SK-N-SH (cell line): ENCODE measurements around the gene PICK1. TPM values are rescaled to one million over a fixed set of nuclear protein-coding genes. Genes with fewer than 3 reads are reported as not detected.

Source experiments
- CTCF ChIA-PET: fragments of 300-600, 350-600 bp; formaldehyde crosslinking; extraction: SDS; loops from one replicate; lab custom pipeline; 2021; lab: Yijun Ruan, JAX
- POLR2A ChIA-PET: fragments of 350-600 bp; sonication (Branson Sonifier 250); formaldehyde crosslinking; extraction: SDS; loops from one replicate; lab custom pipeline; 2020; ENCODE audit warnings: antibody characterized with exemption, inconsistent platforms; lab: Yijun Ruan, JAX
- DNase-seq: peaks from one replicate; pipeline ENCODE4 v3.0.0; 2012
- H2AFZ ChIP-seq: fragments of 200-600 bp; sonication (generic); 2 replicates; pipeline ENCODE4 v1.8.1; 2016; ENCODE audit warnings: antibody characterized with exemption, mild to moderate bottlenecking, low read depth
- H3F3A ChIP-seq: fragments of 200-600 bp; sonication (generic); replicated peaks from 2 replicates; pipeline ENCODE3; 2016; ENCODE audit warnings: antibody characterized with exemption, mild to moderate bottlenecking; ENCODE audit not compliant: insufficient read depth
- H3K27ac ChIP-seq, 2 experiments: fragments of 200-500 bp in 1 of 2; fragments of 200-600 bp in 1 of 2; sonication (Bioruptor generic) in 1 of 2; sonication (generic), shearing (Covaris generic) in 1 of 2; 2 replicates each; pipeline versions ENCODE4 v1.5.1 to v1.6.1; 2014 to 2016; ENCODE audit warnings: low read depth in 2 of 2, inconsistent platforms in 1 of 2, low read length in 1 of 2, mild to moderate bottlenecking in 1 of 2, mixed read lengths in 1 of 2
- H3K27me3 ChIP-seq: fragments of 200-600 bp; sonication (generic), shearing (Covaris generic); 2 replicates; pipeline ENCODE4 v1.6.1; 2016; ENCODE audit warnings: mixed run types; ENCODE audit not compliant: insufficient read depth
- H3K36me3 ChIP-seq, 2 experiments: fragments of 200-500 bp in 1 of 2; fragments of 200-600 bp in 1 of 2; sonication (Bioruptor generic) in 1 of 2; sonication (generic) in 1 of 2; replicated peaks in 1 of 2; 2 replicates each; pipeline versions ENCODE3 to v1.5.1; 2014 to 2016; ENCODE audit warnings: low read length in 1 of 2, mild to moderate bottlenecking in 1 of 2; ENCODE audit not compliant: insufficient read depth in 2 of 2, control insufficient read depth in 1 of 2
- H3K4me1 ChIP-seq, 2 experiments: fragments of 200-500 bp in 1 of 2; fragments of 200-600 bp in 1 of 2; sonication (Bioruptor generic) in 1 of 2; sonication (generic), shearing (Covaris generic) in 1 of 2; 2 replicates each; pipeline versions ENCODE4 v1.5.1 to v1.6.1; 2014 to 2016; ENCODE audit warnings: low read depth in 1 of 2, low read length in 1 of 2, mixed run types in 1 of 2; ENCODE audit not compliant: insufficient read depth in 2 of 2, control insufficient read depth in 1 of 2
- H3K4me2 ChIP-seq: fragments of 200-600 bp; sonication (generic), shearing (Covaris generic); 2 replicates; pipeline ENCODE4 v1.6.1; 2017; ENCODE audit warnings: mixed run types
- H3K4me3 ChIP-seq, 2 experiments: fragments of 200-500 bp in 1 of 2; fragments of 200-600 bp in 1 of 2; sonication (Bioruptor generic) in 1 of 2; sonication (generic), shearing (Covaris generic) in 1 of 2; 2 replicates each; pipeline versions ENCODE4 v1.5.1 to v1.8.1; 2014 to 2016; ENCODE audit warnings: low read depth in 2 of 2, inconsistent platforms in 1 of 2, low read length in 1 of 2, mild to moderate bottlenecking in 1 of 2, mixed read lengths in 1 of 2, moderate library complexity in 1 of 2
- H3K79me2 ChIP-seq: fragments of 200-600 bp; sonication (generic); 2 replicates; pipeline ENCODE4 v1.8.1; 2017; ENCODE audit warnings: mild to moderate bottlenecking; ENCODE audit not compliant: insufficient read depth
- H3K9ac ChIP-seq: fragments of 200-600 bp; sonication (generic); 2 replicates; pipeline ENCODE4 v1.6.1; 2017; ENCODE audit warnings: mixed run types
- H3K9me2 ChIP-seq: fragments of 200-600 bp; sonication (generic); 2 replicates; pipeline ENCODE4 v1.6.1; 2017; ENCODE audit warnings: mixed run types
- H3K9me3 ChIP-seq: fragments of 200-600 bp; sonication (generic); 2 replicates; pipeline ENCODE4 v1.6.1; 2017; ENCODE audit warnings: mixed run types, mild to moderate bottlenecking, moderate library complexity
- H4K20me1 ChIP-seq: fragments of 200-600 bp; sonication (generic); 2 replicates; pipeline ENCODE4 v1.6.1; 2017; ENCODE audit warnings: mild to moderate bottlenecking, mixed run types; ENCODE audit not compliant: insufficient read depth
- ELF1 ChIP-seq: IDR thresholded peaks from 2 replicates; pipeline ENCODE4 v1.4.0; 2012
- EP300 ChIP-seq, 2 experiments: IDR thresholded peaks; 2 replicates each; pipeline versions ENCODE4 v1.4.0 to v1.6.1; 2012; ENCODE audit warnings: borderline replicate concordance in 1 of 2, low read depth in 1 of 2, low read length in 1 of 2
- FOSL2 ChIP-seq: IDR thresholded peaks from 2 replicates; pipeline ENCODE4 v1.4.0; 2012; ENCODE audit warnings: low read depth, mild to moderate bottlenecking, moderate library complexity, borderline replicate concordance
- FOXM1 ChIP-seq: IDR thresholded peaks from 2 replicates; pipeline ENCODE4 v1.4.0; 2012; ENCODE audit warnings: low read depth, mild to moderate bottlenecking
- GABPA ChIP-seq: IDR thresholded peaks from 2 replicates; pipeline ENCODE4 v1.4.0; 2012; ENCODE audit warnings: low read depth, mild to moderate bottlenecking
- JUND ChIP-seq: IDR thresholded peaks from 2 replicates; pipeline ENCODE4 v1.4.0; 2012
- MEF2A ChIP-seq: IDR thresholded peaks from 2 replicates; pipeline ENCODE4 v1.4.0; 2012; ENCODE audit warnings: low read depth, borderline replicate concordance
- NFIC ChIP-seq: IDR thresholded peaks from 2 replicates; pipeline ENCODE4 v1.4.0; 2012; ENCODE audit warnings: borderline replicate concordance
- NRF1 ChIP-seq: IDR thresholded peaks from 2 replicates; pipeline ENCODE4 v1.6.1; 2012; ENCODE audit warnings: low read depth, mild to moderate bottlenecking, low read length
- POLR2AphosphoS5 ChIP-seq: IDR thresholded peaks from 2 replicates; pipeline ENCODE4 v1.6.1; 2012; ENCODE audit warnings: low read depth, low read length
- RAD21 ChIP-seq: IDR thresholded peaks from 2 replicates; pipeline ENCODE4 v1.6.1; 2012; ENCODE audit warnings: mild to moderate bottlenecking, low read length
- RFX5 ChIP-seq: IDR thresholded peaks from 2 replicates; pipeline ENCODE4 v1.6.1; 2012; ENCODE audit warnings: mild to moderate bottlenecking, improper control_type of control experiment, low read length
- SIN3A ChIP-seq: IDR thresholded peaks from 2 replicates; pipeline ENCODE4 v1.6.1; 2012; ENCODE audit warnings: low read depth, mild to moderate bottlenecking, low read length, moderate library complexity, borderline replicate concordance
- SMC3 ChIP-seq: IDR thresholded peaks from 2 replicates; pipeline ENCODE4 v1.6.1; 2012; ENCODE audit warnings: low read depth, low read length, improper control_type of control experiment
- TEAD4 ChIP-seq: IDR thresholded peaks from 2 replicates; pipeline ENCODE4 v1.4.0; 2012; ENCODE audit warnings: mild to moderate bottlenecking, borderline replicate concordance; ENCODE audit not compliant: insufficient read depth
- YY1 ChIP-seq: IDR thresholded peaks from 2 replicates; pipeline ENCODE4 v1.4.0; 2012; ENCODE audit warnings: low read depth, mild to moderate bottlenecking
- WGBS: methylation state at CpG from one replicate; pipeline ENCODE4 v1.1.6; 2017; ENCODE audit warnings: low lambda C conversion rate; 5-methylcytosine and 5-hydroxymethylcytosine counted together
- polyA plus RNA-seq, 3 experiments: library from polyadenylated mRNA; depleted of rRNA; stranded (reverse); fragments of >200 nt; gene quantifications; 2 replicates each; pipeline ENCODE4 v1.2.3, GENCODE V29; 2012
- TF ChIP-seq, protein P1 (sequence below): IDR thresholded peaks from 2 replicates; pipeline ENCODE4; 2012
- TF ChIP-seq, protein P2 (sequence below): fragments of 150-350 bp; IDR thresholded peaks from 2 replicates; pipeline ENCODE4 v1.6.1; 2017; ENCODE audit warnings: antibody characterized with exemption, low read length, low read depth, borderline replicate concordance

PICK1 gene
- polyA plus RNA-seq, 1 of the 3 experiments (the other 2 are of a cell fraction), result 36.8 TPM

DNA sequence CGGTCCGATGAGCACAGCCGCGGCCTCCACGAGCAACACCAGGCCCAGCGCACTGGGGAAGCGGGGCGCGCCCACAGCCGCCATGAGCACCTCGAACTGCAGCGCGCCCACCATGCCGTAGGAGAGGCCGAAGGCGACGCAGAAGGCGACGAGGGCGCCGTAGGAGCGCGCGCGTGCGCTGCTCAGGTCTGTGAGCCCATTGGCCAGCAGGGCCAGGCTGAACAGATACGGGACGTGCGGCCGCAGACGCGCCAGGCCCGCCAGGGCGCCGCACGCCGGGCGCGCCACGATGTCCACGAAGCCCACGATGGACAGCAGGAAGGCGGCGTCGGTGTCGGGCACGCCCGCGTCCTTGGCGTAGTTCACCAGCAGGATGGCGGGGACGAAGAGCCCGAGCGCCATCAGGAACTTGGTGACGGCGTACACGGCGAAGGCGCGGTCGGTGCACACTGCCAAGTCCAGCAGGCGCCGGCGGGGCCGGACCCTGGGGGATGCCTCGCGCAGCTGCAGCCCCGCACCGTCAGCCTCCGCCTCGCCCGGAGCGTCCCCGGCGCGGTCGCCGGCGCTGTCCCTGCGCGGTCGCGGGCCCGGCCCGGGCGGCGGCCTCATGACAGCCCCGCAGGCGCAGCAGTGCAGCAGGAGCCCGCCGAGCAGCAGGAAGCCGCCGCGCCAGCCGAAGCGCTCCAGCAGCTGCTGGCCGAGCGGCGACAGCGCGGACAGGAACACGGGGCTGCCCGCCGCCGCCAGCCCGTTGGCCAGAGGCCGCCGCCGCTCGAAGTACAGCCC is 23.8 kb downstream of the PICK1 start:
- Histone ChIP-seq H3K9ac (no peak overlapping the region), H3K4me3 (peak overlapping the region in 1 of 2 experiments; percentile 6; a peak in 1 of 4 replicates), H3K27me3 (no peaks in the 10 kb centered on the region), H3K4me2 (no peak overlapping the region), H3K4me1 (peaks cover 0 to 2% of the 10 kb centered on the region in 2 experiments; a peak in 1 of 4 replicates), H3K9me2 (no peaks in the 10 kb centered on the region), H3K9me3 (no peaks in the 10 kb centered on the region), H3K36me3 (no peaks in the 10 kb centered on the region), H2AFZ (no peak overlapping the region), H3K79me2 (no peaks in the 10 kb centered on the region), H4K20me1 (no peaks in the 10 kb centered on the region), H3K27ac (no peak overlapping the region), H3F3A (no peaks in the 10 kb centered on the region)
- TF ChIP-seq SIN3A, result no peak
- no peak for TF ChIP-seq MEF2A
- TF ChIP-seq POLR2AphosphoS5, result no peak
- no peak for TF ChIP-seq TEAD4
- TF ChIP-seq JUND, result no peak
- no peak for TF ChIP-seq GABPA
- TF ChIP-seq NRF1, result no peak
- no peak for TF ChIP-seq SMC3
- TF ChIP-seq RAD21, result no peak
- CTCF ChIA-PET, result interaction anchor here (0.6 kb wide), 1 partner anchor 274 kb away, joined by 3 read pairs; no protein-coding TSS in a partner anchor
- POLR2A ChIA-PET, result no interaction called here
- 58% methylated on average over 8 of the region's 110 CpGs for WGBS
- DNase-seq, result peak; percentile 76

DNA sequence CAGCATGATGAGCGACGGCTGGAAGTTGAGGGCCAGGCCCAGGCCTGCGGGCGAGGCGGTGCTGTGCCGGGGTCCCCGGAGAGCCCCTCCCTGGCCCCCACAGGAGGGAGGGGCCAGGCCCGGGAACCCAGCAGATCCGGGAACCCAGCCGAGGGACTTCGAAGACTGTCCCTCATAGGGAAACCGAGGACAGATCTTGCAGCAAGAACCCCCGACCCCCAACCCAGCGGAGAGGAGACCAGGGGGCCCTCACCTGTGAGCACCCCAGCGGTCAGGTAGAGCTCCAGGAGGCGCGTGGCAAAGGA is 24.4 kb downstream of the PICK1 start:
- Histone ChIP-seq H3K36me3 (no peaks in the 10 kb centered on the region), H4K20me1 (no peaks in the 10 kb centered on the region), H3F3A (no peaks in the 10 kb centered on the region), H3K27ac (no peak overlapping the region), H3K4me3 (peak overlapping the region in 1 of 2 experiments; percentile 6; a peak in 1 of 4 replicates), H3K9ac (no peak overlapping the region), H3K9me2 (no peaks in the 10 kb centered on the region)
- no peak for DNase-seq
- CTCF ChIA-PET, result no interaction called here
- no peak for TF ChIP-seq FOSL2
- no peak for TF ChIP-seq YY1
- TF ChIP-seq, all 33 proteins: peak for 0
- Histone ChIP-seq H3K79me2 (no peaks in the 10 kb centered on the region), H3K27me3 (no peaks in the 10 kb centered on the region), H3K4me1 (peaks cover 0 to 2% of the 10 kb centered on the region in 2 experiments; a peak in 1 of 4 replicates), H3K9me3 (no peaks in the 10 kb centered on the region), H2AFZ (no peak overlapping the region), H3K4me2 (no peak overlapping the region)
- POLR2A ChIA-PET, result no interaction called here
- WGBS, result 92% methylated on average over 2 of the region's 17 CpGs

GRCh38 chr22:38081941-38082828 is 25.0 kb downstream of the PICK1 start:
- Histone ChIP-seq H3F3A (no peaks in the 10 kb centered on the region), H3K27ac (no peak overlapping the region), H3K36me3 (no peaks in the 10 kb centered on the region), H3K9ac (no peak overlapping the region), H3K4me2 (no peak overlapping the region), H2AFZ (no peak overlapping the region), H3K9me2 (no peaks in the 10 kb centered on the region), H3K4me1 (peaks cover 0 to 2% of the 10 kb centered on the region in 2 experiments; a peak in 1 of 4 replicates), H3K4me3 (no peak overlapping the region), H3K27me3 (no peaks in the 10 kb centered on the region), H3K9me3 (no peaks in the 10 kb centered on the region), H3K79me2 (no peaks in the 10 kb centered on the region), H4K20me1 (no peaks in the 10 kb centered on the region)
- CTCF ChIA-PET, result no interaction called here
- DNase-seq, result no peak
- WGBS, result no CpG with 5 or more reads among the region's 52 CpGs
- POLR2A ChIA-PET, result no interaction called here
- TF ChIP-seq, protein P1, sequence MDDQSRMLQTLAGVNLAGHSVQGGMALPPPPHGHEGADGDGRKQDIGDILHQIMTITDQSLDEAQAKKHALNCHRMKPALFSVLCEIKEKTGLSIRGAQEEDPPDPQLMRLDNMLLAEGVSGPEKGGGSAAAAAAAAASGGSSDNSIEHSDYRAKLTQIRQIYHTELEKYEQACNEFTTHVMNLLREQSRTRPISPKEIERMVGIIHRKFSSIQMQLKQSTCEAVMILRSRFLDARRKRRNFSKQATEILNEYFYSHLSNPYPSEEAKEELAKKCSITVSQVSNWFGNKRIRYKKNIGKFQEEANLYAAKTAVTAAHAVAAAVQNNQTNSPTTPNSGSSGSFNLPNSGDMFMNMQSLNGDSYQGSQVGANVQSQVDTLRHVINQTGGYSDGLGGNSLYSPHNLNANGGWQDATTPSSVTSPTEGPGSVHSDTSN, result no peak
- no peak for TF ChIP-seq POLR2AphosphoS5
- no peak for TF ChIP-seq EP300 (IDR thresholded peaks at IDR 0.05; ENCODE audit: borderline replicate concordance in 1 of 2, low read depth in 1 of 2, low read length in 1 of 2)
- no peak for TF ChIP-seq ELF1
- TF ChIP-seq, protein P2, sequence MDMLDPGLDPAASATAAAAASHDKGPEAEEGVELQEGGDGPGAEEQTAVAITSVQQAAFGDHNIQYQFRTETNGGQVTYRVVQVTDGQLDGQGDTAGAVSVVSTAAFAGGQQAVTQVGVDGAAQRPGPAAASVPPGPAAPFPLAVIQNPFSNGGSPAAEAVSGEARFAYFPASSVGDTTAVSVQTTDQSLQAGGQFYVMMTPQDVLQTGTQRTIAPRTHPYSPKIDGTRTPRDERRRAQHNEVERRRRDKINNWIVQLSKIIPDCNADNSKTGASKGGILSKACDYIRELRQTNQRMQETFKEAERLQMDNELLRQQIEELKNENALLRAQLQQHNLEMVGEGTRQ, result no peak
- TF ChIP-seq NFIC, result no peak
- TF ChIP-seq FOXM1, result no peak
- no peak for TF ChIP-seq RFX5
- no peak for TF ChIP-seq SIN3A
